H54 (cell line): Measurements from ENCODE around the gene CNOT6.

Experiments used
- DNase-seq: peaks from one replicate; pipeline ENCODE4 v3.0.0; 2011; ENCODE audit warnings: low spot score, mixed read lengths; ENCODE audit not compliant: insufficient read length
- FAIRE-seq: peaks from 3 replicates; lab custom pipeline; 2011; peaks lifted over from hg19 to GRCh38; lab: Jason Lieb, UNC
- POLR2A ChIP-seq: IDR thresholded peaks from 2 replicates; pipeline ENCODE4 v1.6.1; 2011; ENCODE audit warnings: low read depth, mild to moderate bottlenecking, low read length

Gene CNOT6

GRCh38 chr5:180541710-180542109 lies 47.5 kb downstream of the CNOT6 start:
- DNase-seq, result no peak
- FAIRE-seq, result no peak
- no peak for TF ChIP-seq POLR2A

GRCh38 chr5:180545248-180545647 lies 51.1 kb downstream of the CNOT6 start:
- TF ChIP-seq POLR2A, result no peak
- FAIRE-seq (no peak), DNase-seq (no peak)

- DNase-seq, result no peak
- no peak for TF ChIP-seq POLR2A
Observed at GRCh38 chr5:180548563-180548962, 54.4 kb downstream of the CNOT6 start.

GRCh38 chr5:180553530-180553929 lies 59.4 kb downstream of the CNOT6 start:
- no peak for FAIRE-seq
- no peak for TF ChIP-seq POLR2A
- no peak for DNase-seq

More at GRCh38 chr5:180548563-180548962, 54.4 kb downstream of the CNOT6 start:
- FAIRE-seq, result no peak

- no peak for TF ChIP-seq POLR2A
- no peak for FAIRE-seq
- no peak for DNase-seq
Observed at GRCh38 chr5:180555168-180555921, 61.2 kb downstream of the CNOT6 start.

- FAIRE-seq (no peak), DNase-seq (no peak)
Observed at GRCh38 chr5:180557217-180557809, 63.1 kb downstream of the CNOT6 start.

GRCh38 chr5:180558232-180558631 lies 64.1 kb downstream of the CNOT6 start:
- DNase-seq (no peak), FAIRE-seq (no peak)
- TF ChIP-seq POLR2A, result no peak

More at GRCh38 chr5:180557217-180557809, 63.1 kb downstream of the CNOT6 start:
- TF ChIP-seq POLR2A, result no peak

- FAIRE-seq (no peak), DNase-seq (no peak)
- no peak for TF ChIP-seq POLR2A
Observed at GRCh38 chr5:180563994-180564393, 69.8 kb downstream of the CNOT6 start.

- TF ChIP-seq POLR2A, result no peak
- FAIRE-seq (no peak), DNase-seq (no peak)
Observed at GRCh38 chr5:180568914-180569313, 74.7 kb downstream of the CNOT6 start.

GRCh38 chr5:180575571-180575970 lies 81.4 kb downstream of the CNOT6 start:
- TF ChIP-seq POLR2A, result no peak
- no peak for FAIRE-seq
- DNase-seq, result no peak

- FAIRE-seq (no peak), DNase-seq (no peak)
- TF ChIP-seq POLR2A, result no peak
Observed at GRCh38 chr5:180580681-180581080, 86.5 kb downstream of the CNOT6 start.

- FAIRE-seq, result no peak
- no peak for DNase-seq
- no peak for TF ChIP-seq POLR2A
Observed at GRCh38 chr5:180583738-180584137, 89.6 kb downstream of the CNOT6 start.

- FAIRE-seq (no peak), DNase-seq (no peak)
- TF ChIP-seq POLR2A, result no peak
Observed at GRCh38 chr5:180586204-180586603, 92.0 kb downstream of the CNOT6 start.

GRCh38 chr5:180586870-180587269 lies 92.7 kb downstream of the CNOT6 start:
- DNase-seq (no peak), FAIRE-seq (no peak)
- TF ChIP-seq POLR2A, result no peak

- DNase-seq (no peak), FAIRE-seq (no peak)
- TF ChIP-seq POLR2A, result no peak
Observed at GRCh38 chr5:180589771-180590542, 95.8 kb downstream of the CNOT6 start.
